ENCODE measurements around the gene PRR7. TPM values are rescaled to one million over a fixed set of nuclear protein-coding genes. Genes with fewer than 3 reads are reported as not detected.
"Not testable (repeated sequence)": the region's sequence is repeated elsewhere in the genome, so short reads cannot be mapped to it uniquely, and the experiment has no call there.

PRR7 gene
- total RNA-seq, 1 donor from 2014 or later, result 5.5 TPM

GRCh38 chr5:177419046-177419445 is 27.6 kb upstream of the PRR7 start:
- no peak overlapping the region for H3K4me3 Mint-ChIP-seq (ENCODE audit: unreplicated experiment)
- no peak for TF ChIP-seq CTCF (IDR thresholded peaks at IDR 0.05)
- no peak overlapping the region for H3K27ac Mint-ChIP-seq (ENCODE audit: unreplicated experiment)
- H3K27me3 Mint-ChIP-seq (ENCODE audit: low read depth), result no peaks in the 10 kb centered on the region
- H3K36me3 Mint-ChIP-seq (ENCODE audit: low read depth), result no peaks in the 10 kb centered on the region
- H3K9me3 Mint-ChIP-seq (ENCODE audit: low read depth), result no peaks in the 10 kb centered on the region
- no peak for DNase-seq (ENCODE audit: low spot score)
- H3K4me1 Mint-ChIP-seq (ENCODE audit: low read depth), result no peaks in the 10 kb centered on the region

GRCh38 chr5:177420472-177420871 is 26.1 kb upstream of the PRR7 start:
- H3K4me3 Mint-ChIP-seq (ENCODE audit: unreplicated experiment); H3K36me3 Mint-ChIP-seq (ENCODE audit: low read depth); H3K27ac Mint-ChIP-seq (ENCODE audit: unreplicated experiment); H3K9me3 Mint-ChIP-seq (ENCODE audit: low read depth); H3K27me3 Mint-ChIP-seq (ENCODE audit: low read depth); H3K4me1 Mint-ChIP-seq (ENCODE audit: low read depth); DNase-seq (ENCODE audit: low spot score): not testable (repeated sequence)

GRCh38 chr5:177421062-177421798 is 25.4 kb upstream of the PRR7 start:
- no peak for TF ChIP-seq CTCF (IDR thresholded peaks at IDR 0.05)
- Mint-ChIP-seq H3K27ac (ENCODE audit: unreplicated experiment) (no peak overlapping the region), H3K27me3 (ENCODE audit: low read depth) (no peaks in the 10 kb centered on the region), H3K4me3 (ENCODE audit: unreplicated experiment) (no peak overlapping the region), H3K9me3 (ENCODE audit: low read depth) (no peaks in the 10 kb centered on the region), H3K36me3 (ENCODE audit: low read depth) (no peaks in the 10 kb centered on the region), H3K4me1 (ENCODE audit: low read depth) (peaks cover 8% of the 10 kb centered on the region)
- no peak for DNase-seq (ENCODE audit: low spot score)

GRCh38 chr5:177423671-177424070 is 22.9 kb upstream of the PRR7 start:
- Mint-ChIP-seq H3K4me3 (ENCODE audit: unreplicated experiment) (no peak overlapping the region), H3K9me3 (ENCODE audit: low read depth) (no peaks in the 10 kb centered on the region), H3K27ac (ENCODE audit: unreplicated experiment) (no peak overlapping the region), H3K36me3 (ENCODE audit: low read depth) (no peaks in the 10 kb centered on the region), H3K27me3 (ENCODE audit: low read depth) (no peaks in the 10 kb centered on the region), H3K4me1 (ENCODE audit: low read depth) (peaks cover 19% of the 10 kb centered on the region)
- DNase-seq (ENCODE audit: low spot score), result no peak
- no peak for TF ChIP-seq CTCF (IDR thresholded peaks at IDR 0.05)

GRCh38 chr5:177425196-177425800 is 21.3 kb upstream of the PRR7 start:
- no peak for TF ChIP-seq CTCF (IDR thresholded peaks at IDR 0.05)
- peaks cover 21% of the 10 kb centered on the region for H3K4me1 Mint-ChIP-seq (ENCODE audit: low read depth)
- no peaks in the 10 kb centered on the region for H3K9me3 Mint-ChIP-seq (ENCODE audit: low read depth)
- no peaks in the 10 kb centered on the region for H3K27me3 Mint-ChIP-seq (ENCODE audit: low read depth)
- no peaks in the 10 kb centered on the region for H3K36me3 Mint-ChIP-seq (ENCODE audit: low read depth)
- peak overlapping the region; percentile 86 for H3K4me3 Mint-ChIP-seq (ENCODE audit: unreplicated experiment)
- H3K27ac Mint-ChIP-seq (ENCODE audit: unreplicated experiment), result peak overlapping the region; percentile 96
- peak; percentile 38 for DNase-seq (ENCODE audit: low spot score)

Data from chondrocyte (in vitro differentiated cells).